Measurements from ENCODE around the gene TRPM3. TPM values are rescaled to one million over a fixed set of nuclear protein-coding genes. Genes with fewer than 3 reads are reported as not detected.
A peak's percentile ranks its signal among the peaks of the same experiment; 100 is the strongest.

The TRPM3 gene
- total RNA-seq, 1 experiment from 2014 or later = 5.4 TPM

GRCh38 chr9:70581214-70581954, 540.0 kb downstream of the TRPM3 start:
- ChIA-PET CTCF (interaction anchor here (0.6 to 1.5 kb wide), 5 partner anchors 15 to 162 kb away, joined by 3 to 10 read pairs (median 3); no protein-coding TSS in a partner anchor), POLR2A (no interaction called here)
- TF ChIP-seq JUN (CRISPR knock-in tag; IDR thresholded peaks at IDR 0.05) = no peak
- no peak for TF ChIP-seq ELF4 (CRISPR knock-in tag; IDR thresholded peaks at IDR 0.05; ENCODE audit: low read depth)
- TF ChIP-seq TP53 (CRISPR knock-in tag; IDR thresholded peaks at IDR 0.05) = no peak
- TF ChIP-seq HMGXB4 (CRISPR knock-in tag; IDR thresholded peaks at IDR 0.05) = no peak
- TF ChIP-seq PRDM15 (CRISPR knock-in tag; IDR thresholded peaks at IDR 0.05) = no peak
- no peak for TF ChIP-seq SMAD4 (CRISPR knock-in tag; IDR thresholded peaks at IDR 0.05)
- no peak for TF ChIP-seq E2F4 (CRISPR knock-in tag; IDR thresholded peaks at IDR 0.05; ENCODE audit: borderline replicate concordance, low read depth)
- no peak for TF ChIP-seq ZNF425 (CRISPR knock-in tag; conservative IDR thresholded peaks at IDR 0.05)
- no peak for TF ChIP-seq FOXJ3 (CRISPR knock-in tag; IDR thresholded peaks at IDR 0.05; ENCODE audit: borderline replicate concordance)
- no peak for TF ChIP-seq JAZF1 (CRISPR knock-in tag; IDR thresholded peaks at IDR 0.05)
- no peak for TF ChIP-seq ARID4B (CRISPR knock-in tag; IDR thresholded peaks at IDR 0.05; ENCODE audit: borderline replicate concordance)
- no peak for TF ChIP-seq HMGA2 (CRISPR knock-in tag; IDR thresholded peaks at IDR 0.05)
- no peak for TF ChIP-seq GABPB1 (CRISPR knock-in tag; IDR thresholded peaks at IDR 0.05)
- no peak for TF ChIP-seq ZNF263 (CRISPR knock-in tag; IDR thresholded peaks at IDR 0.05; ENCODE audit: low read depth)
- TF ChIP-seq ATF1 (CRISPR knock-in tag; IDR thresholded peaks at IDR 0.05) = no peak
- no peak for TF ChIP-seq SP1 (CRISPR knock-in tag; conservative IDR thresholded peaks at IDR 0.05)
- no peak for TF ChIP-seq ETV6 (CRISPR knock-in tag; IDR thresholded peaks at IDR 0.05)
- no peak overlapping the region for H3K4me3 Mint-ChIP-seq
- no peaks in the 10 kb centered on the region for H3K36me3 Mint-ChIP-seq
- ATAC-seq (peak; percentile 67), DNase-seq (ENCODE audit: low spot score) (no peak)
- H3K9me3 Mint-ChIP-seq = no peaks in the 10 kb centered on the region
- H3K4me1 Mint-ChIP-seq = peaks cover 5% of the 10 kb centered on the region
- H3K27ac Mint-ChIP-seq = no peak overlapping the region
- H3K27me3 Mint-ChIP-seq (ENCODE audit: low read depth) = no peaks in the 10 kb centered on the region

Measured in WTC11 (cell line).